ENCODE data around the gene STK31. TPM values are rescaled to one million over a fixed set of nuclear protein-coding genes. Genes with fewer than 3 reads are reported as not detected.
A peak's percentile ranks its signal among the peaks of the same experiment; 100 is the strongest.

STK31 gene
- polyA plus RNA-seq, 1 donor (not counting 4 experiments of a cell fraction or from before 2014, with no cell fraction given): 0.01 TPM

- Histone ChIP-seq H2AFZ (ENCODE audit: control insufficient read depth, low read length) (no peak overlapping the region), H3K4me1 (ENCODE audit: control insufficient read depth, extremely low read depth, insufficient read depth, low read length) (no peaks in the 10 kb centered on the region), H3K9me3 (ENCODE audit: control insufficient read depth, low read depth, low read length) (no peaks in the 10 kb centered on the region), H3K79me2 (ENCODE audit: control insufficient read depth, insufficient read depth, low read length) (no peaks in the 10 kb centered on the region), H4K20me1 (ENCODE audit: control insufficient read depth, extremely low read depth, insufficient read depth, low read length) (no peaks in the 10 kb centered on the region), H3K4me3 (ENCODE audit: control insufficient read depth in 2 of 3, extremely low read depth in 1 of 3, insufficient read depth in 2 of 3, low read depth in 1 of 3, low read length in 3 of 3) (no peak overlapping the region), H3K9me1 (ENCODE audit: control insufficient read depth, extremely low read depth, insufficient read depth, low read length) (no peaks in the 10 kb centered on the region), H3K27ac (ENCODE audit: control insufficient read depth, insufficient read depth, low read length) (no peak overlapping the region), H3K36me3 (ENCODE audit: control insufficient read depth in 2 of 2, extremely low read depth in 1 of 2, insufficient read depth in 2 of 2, low read length in 2 of 2) (no peaks in the 10 kb centered on the region), H3K9ac (ENCODE audit: control insufficient read depth, extremely low read depth, insufficient read depth, low read length) (no peak overlapping the region), H3K27me3 (ENCODE audit: control insufficient read depth, extremely low read depth, insufficient read depth, low read length) (no peaks in the 10 kb centered on the region), H3K4me2 (ENCODE audit: control insufficient read depth, extremely low read depth, insufficient read depth, low read depth, low read length) (no peak overlapping the region)
- dilution Hi-C loops (cut with MboI; ENCODE audit: extremely low pct_ligation_motif_present, low sequenced_read_pairs): no loop called here
- FAIRE-seq: no peak
- TF ChIP-seq EZH2 (IDR thresholded peaks at IDR 0.05; ENCODE audit: low read length) (no peak), CTCF (optimal IDR thresholded peaks at IDR 0.05 in 1 of 3, IDR thresholded peaks at IDR 0.05 in 1 of 3, conservative IDR thresholded peaks at IDR 0.05 in 1 of 3; ENCODE audit: extremely low read depth in 1 of 3, insufficient read depth in 2 of 3, low read length in 3 of 3) (no peak)
- no peak for DNase-seq (ENCODE audit: low read depth, low spot score)
Observed at GRCh38 chr7:23693224-23693623, 16.8 kb upstream of the STK31 start.

GRCh38 chr7:23696916-23697441 lies 13.0 kb upstream of the STK31 start:
- H3K4me2 ChIP-seq (ENCODE audit: control insufficient read depth, extremely low read depth, insufficient read depth, low read depth, low read length): no peak overlapping the region

More at GRCh38 chr7:23696916-23697441, 13.0 kb upstream of the STK31 start:
- Histone ChIP-seq H3K4me1 (ENCODE audit: control insufficient read depth, extremely low read depth, insufficient read depth, low read length) (no peaks in the 10 kb centered on the region), H3K4me3 (ENCODE audit: control insufficient read depth in 2 of 3, extremely low read depth in 1 of 3, insufficient read depth in 2 of 3, low read depth in 1 of 3, low read length in 3 of 3) (no peak overlapping the region), H3K27ac (ENCODE audit: control insufficient read depth, insufficient read depth, low read length) (no peak overlapping the region), H3K9ac (ENCODE audit: control insufficient read depth, extremely low read depth, insufficient read depth, low read length) (no peak overlapping the region), H3K79me2 (ENCODE audit: control insufficient read depth, insufficient read depth, low read length) (no peaks in the 10 kb centered on the region), H3K9me3 (ENCODE audit: control insufficient read depth, low read depth, low read length) (no peaks in the 10 kb centered on the region), H3K27me3 (ENCODE audit: control insufficient read depth, extremely low read depth, insufficient read depth, low read length) (no peaks in the 10 kb centered on the region), H3K36me3 (ENCODE audit: control insufficient read depth in 2 of 2, extremely low read depth in 1 of 2, insufficient read depth in 2 of 2, low read length in 2 of 2) (no peaks in the 10 kb centered on the region), H2AFZ (ENCODE audit: control insufficient read depth, low read length) (peak overlapping the region; percentile 80), H3K9me1 (ENCODE audit: control insufficient read depth, extremely low read depth, insufficient read depth, low read length) (no peaks in the 10 kb centered on the region), H4K20me1 (ENCODE audit: control insufficient read depth, extremely low read depth, insufficient read depth, low read length) (no peaks in the 10 kb centered on the region)
- FAIRE-seq (no peak), DNase-seq (ENCODE audit: low read depth, low spot score) (no peak)
- peak; percentile 81 to 91 (median 87) for TF ChIP-seq CTCF (optimal IDR thresholded peaks at IDR 0.05 in 1 of 3, IDR thresholded peaks at IDR 0.05 in 1 of 3, conservative IDR thresholded peaks at IDR 0.05 in 1 of 3; ENCODE audit: extremely low read depth in 1 of 3, insufficient read depth in 2 of 3, low read length in 3 of 3)
- TF ChIP-seq EZH2 (IDR thresholded peaks at IDR 0.05; ENCODE audit: low read length): no peak
- dilution Hi-C loops (cut with MboI; ENCODE audit: extremely low pct_ligation_motif_present, low sequenced_read_pairs): no loop called here
